KMS-11 (cell line): ENCODE data around the gene KLF13.

Experiments used
- H2AFZ ChIP-seq: fragments of 200-600 bp; sonication (generic); 2 replicates; pipeline ENCODE4 v1.6.1; 2016; ENCODE audit warnings: antibody characterized with exemption, mixed run types, low read depth
- H3K27ac ChIP-seq: fragments of 200-600 bp; sonication (generic); 2 replicates; pipeline ENCODE4 v1.6.1; 2016; ENCODE audit warnings: mild to moderate bottlenecking, mixed run types
- H3K27me3 ChIP-seq: fragments of 200-600 bp; sonication (generic); 2 replicates; pipeline ENCODE4 v1.6.1; 2017; ENCODE audit warnings: mild to moderate bottlenecking, low read depth, mixed run types, moderate library complexity; ENCODE audit not compliant: insufficient read depth
- H3K36me3 ChIP-seq: fragments of 200-600 bp; sonication (generic); 2 replicates; pipeline ENCODE4 v1.6.1; 2017; ENCODE audit warnings: mild to moderate bottlenecking, mixed run types; ENCODE audit not compliant: insufficient read depth
- H3K4me1 ChIP-seq: fragments of 200-600 bp; sonication (generic); 2 replicates; pipeline ENCODE4 v1.6.1; 2016; ENCODE audit warnings: mild to moderate bottlenecking, low read depth, mixed run types; ENCODE audit not compliant: poor library complexity, severe bottlenecking
- H3K4me2 ChIP-seq: fragments of 200-600 bp; sonication (generic); 2 replicates; pipeline ENCODE4 v1.7.0; 2016; ENCODE audit warnings: mild to moderate bottlenecking, mixed run types
- H3K4me3 ChIP-seq: fragments of 200-600 bp; sonication (generic); IDR thresholded peaks from 2 replicates; pipeline ENCODE4 v1.6.1; 2017; ENCODE audit warnings: low read depth, low read length, mixed read lengths; ENCODE audit not compliant: insufficient read depth
- H3K79me2 ChIP-seq: fragments of 200-600 bp; sonication (generic); 2 replicates; pipeline ENCODE4 v1.6.1; 2016; ENCODE audit warnings: low read depth, mixed run types; ENCODE audit not compliant: insufficient read depth
- H3K9ac ChIP-seq: fragments of 200-600 bp; sonication (generic); 2 replicates; pipeline ENCODE4 v1.6.1; 2016; ENCODE audit warnings: mild to moderate bottlenecking, mixed run types
- H4K20me1 ChIP-seq: fragments of 200-600 bp; sonication (generic); 2 replicates; pipeline ENCODE4 v1.6.1; 2016; ENCODE audit warnings: mild to moderate bottlenecking, mixed run types; ENCODE audit not compliant: insufficient read depth
- CTCF ChIP-seq: fragments of 200-600 bp; sonication (generic); conservative IDR thresholded peaks from 2 replicates; pipeline ENCODE4 v1.6.1; 2017; ENCODE audit warnings: low read depth, mild to moderate bottlenecking, antibody characterized with exemption, low read length, moderate library complexity, mixed read lengths

KLF13 gene

GRCh38 chr15:31304751-31305365 lies 21.8 kb upstream of the KLF13 start:
- no peak for TF ChIP-seq CTCF
- peaks cover 67% of the 10 kb centered on the region for H3K4me1 ChIP-seq
- H3K27ac ChIP-seq: peak overlapping the region; percentile 23; the same call in 1 of the 2 replicates
- H3K4me2 ChIP-seq: no peak overlapping the region
- no peaks in the 10 kb centered on the region for H3K79me2 ChIP-seq
- no peaks in the 10 kb centered on the region for H3K36me3 ChIP-seq
- no peak overlapping the region for H2AFZ ChIP-seq
- no peak overlapping the region for H3K9ac ChIP-seq
- no peak overlapping the region for H3K4me3 ChIP-seq
- H4K20me1 ChIP-seq: no peaks in the 10 kb centered on the region
- H3K27me3 ChIP-seq: no peaks in the 10 kb centered on the region

GRCh38 chr15:31305375-31305774 lies 21.3 kb upstream of the KLF13 start:
- Histone ChIP-seq H4K20me1 (no peaks in the 10 kb centered on the region), H3K9ac (no peak overlapping the region; the same call in 1 of the 2 replicates), H2AFZ (no peak overlapping the region), H3K36me3 (no peaks in the 10 kb centered on the region), H3K79me2 (no peaks in the 10 kb centered on the region), H3K4me3 (no peak overlapping the region), H3K4me2 (no peak overlapping the region; the same call in 1 of the 2 replicates), H3K27me3 (no peaks in the 10 kb centered on the region), H3K27ac (peak overlapping the region; percentile 85), H3K4me1 (peaks cover 72% of the 10 kb centered on the region)
- TF ChIP-seq CTCF: no peak

- H3K27me3 ChIP-seq: no peaks in the 10 kb centered on the region
- H2AFZ ChIP-seq: peak overlapping the region; percentile 34; the same call in 1 of the 2 replicates
- peak overlapping the region; percentile 85 for H3K27ac ChIP-seq
- no peak for TF ChIP-seq CTCF
- no peaks in the 10 kb centered on the region for H4K20me1 ChIP-seq
- peaks cover 76% of the 10 kb centered on the region for H3K4me1 ChIP-seq
- H3K36me3 ChIP-seq: no peaks in the 10 kb centered on the region
- peak overlapping the region; percentile 44 for H3K4me2 ChIP-seq
- H3K4me3 ChIP-seq: no peak overlapping the region
- H3K9ac ChIP-seq: peak overlapping the region; percentile 51
- H3K79me2 ChIP-seq: no peaks in the 10 kb centered on the region
Observed at GRCh38 chr15:31305796-31306425, 20.7 kb upstream of the KLF13 start.

GRCh38 chr15:31306426-31307269 lies 20.0 kb upstream of the KLF13 start:
- Histone ChIP-seq H3K4me1 (peaks cover 79% of the 10 kb centered on the region), H3K79me2 (no peaks in the 10 kb centered on the region), H2AFZ (peak overlapping the region; percentile 34; the same call in 1 of the 2 replicates), H4K20me1 (no peaks in the 10 kb centered on the region), H3K9ac (peak overlapping the region; percentile 51), H3K27me3 (no peaks in the 10 kb centered on the region), H3K4me3 (no peak overlapping the region), H3K36me3 (no peaks in the 10 kb centered on the region), H3K4me2 (peak overlapping the region; percentile 44), H3K27ac (peak overlapping the region; percentile 85)
- no peak for TF ChIP-seq CTCF
